HCT116 (cell line): ENCODE results near the gene ARL14.

ENCODE experiments used
- ATF3 ChIP-seq: IDR thresholded peaks from 2 replicates; pipeline ENCODE4 v1.6.1; 2012
- CEBPB ChIP-seq: IDR thresholded peaks from 2 replicates; pipeline ENCODE4 v1.6.1; 2012; ENCODE audit warnings: low read depth
- CTCF ChIP-seq, 3 experiments: fragments of 200-600 bp in 1 of 3; sonication (generic) in 1 of 3; IDR thresholded peaks in 2 of 3; conservative IDR thresholded peaks in 1 of 3; 2 replicates each; pipeline ENCODE4 v1.5.1; 2012 to 2017; ENCODE audit warnings: low read depth in 2 of 3, low read length in 2 of 3, antibody characterized with exemption in 1 of 3, borderline replicate concordance in 1 of 3, control low read depth in 1 of 3, mild to moderate bottlenecking in 1 of 3, mixed read lengths in 1 of 3, mixed run types in 1 of 3, moderate library complexity in 1 of 3; ENCODE audit not compliant: insufficient read depth in 1 of 3
- EZH2 ChIP-seq: fragments of 200-600 bp; sonication (generic); IDR thresholded peaks from 2 replicates; pipeline ENCODE4 v1.6.1; 2017; ENCODE audit warnings: antibody characterized with exemption, mixed run types
- EZH2phosphoT487 ChIP-seq: fragments of 200-600 bp; IDR thresholded peaks from 2 replicates; pipeline ENCODE4 v1.6.1; 2018; ENCODE audit warnings: antibody characterized with exemption, borderline replicate concordance
- FOSL1 ChIP-seq: IDR thresholded peaks from 2 replicates; pipeline ENCODE4 v1.6.1; 2012; ENCODE audit warnings: low read depth
- JUND ChIP-seq: IDR thresholded peaks from 2 replicates; pipeline ENCODE4 v1.6.1; 2012
- MAX ChIP-seq: IDR thresholded peaks from 2 replicates; pipeline ENCODE4 v1.6.1; 2012
- POLR2A ChIP-seq: IDR thresholded peaks from 2 replicates; pipeline ENCODE4 v1.7.0; 2011; ENCODE audit warnings: borderline replicate concordance; ENCODE audit not compliant: insufficient read depth, insufficient read length; ENCODE audit errors: extremely low read depth
- POLR2AphosphoS5 ChIP-seq: IDR thresholded peaks from 2 replicates; pipeline ENCODE4 v1.6.1; 2011; ENCODE audit warnings: mild to moderate bottlenecking, low read depth, low read length, moderate library complexity
- REST ChIP-seq: IDR thresholded peaks from 2 replicates; pipeline ENCODE4 v1.6.1; 2012; ENCODE audit warnings: low read depth
- YY1 ChIP-seq: IDR thresholded peaks from 2 replicates; pipeline ENCODE4 v1.6.1; 2011; ENCODE audit warnings: low read length, low read depth, moderate library complexity, mild to moderate bottlenecking; ENCODE audit not compliant: insufficient replicate concordance; ENCODE audit errors: extremely low read depth
- ZBTB33 ChIP-seq: IDR thresholded peaks from 2 replicates; pipeline ENCODE4 v1.6.1; 2011; ENCODE audit warnings: mild to moderate bottlenecking, low read length, moderate library complexity; ENCODE audit not compliant: insufficient replicate concordance; ENCODE audit errors: extremely low read depth

- TF ChIP-seq CTCF (IDR thresholded peaks at IDR 0.05 in 2 of 3, conservative IDR thresholded peaks at IDR 0.05 in 1 of 3; ENCODE audit: borderline replicate concordance in 1 of 3, insufficient read depth in 1 of 3, low read depth in 2 of 3, low read length in 2 of 3) (no peak), POLR2A (no peak), EZH2 (no peak), POLR2AphosphoS5 (no peak), CEBPB (no peak), EZH2phosphoT487 (no peak), JUND (no peak), MAX (no peak), REST (no peak), ATF3 (no peak), YY1 (no peak), FOSL1 (no peak), ZBTB33 (no peak)
Measured at GRCh38 chr3:160671995-160672394, 5.0 kb upstream of the ARL14 start.
